Lower lobe of right lung (tissue), 2 donors: ENCODE data around the gene USP21. TPM values are rescaled to one million over a fixed set of nuclear protein-coding genes. Genes with fewer than 3 reads are reported as not detected.

Experiments used
- ATAC-seq, 2 donors: fragments of 200-7000 bp; cut with Tn5 transposase; one replicate each; pipeline ENCODE4 v1.9.1; 2020 to 2022; ENCODE audit warnings: mild to moderate bottlenecking in 2 of 2, moderate library complexity in 2 of 2
- DNase-seq: peaks from one replicate; pipeline ENCODE4 v3.0.0-alpha.2; 2020
- H3K27ac ChIP-seq: fragments of 200-600 bp; one replicate; pipeline ENCODE4 v1.8.0; 2022
- H3K27me3 ChIP-seq: fragments of 200-600 bp; one replicate; pipeline ENCODE4 v1.8.0; 2022; ENCODE audit warnings: low read depth
- H3K36me3 ChIP-seq: fragments of 200-600 bp; one replicate; pipeline ENCODE4 v1.8.0; 2022; ENCODE audit warnings: mild to moderate bottlenecking
- H3K4me1 ChIP-seq: fragments of 200-600 bp; one replicate; pipeline ENCODE4 v1.8.0; 2022
- H3K4me3 ChIP-seq: fragments of 200-600 bp; one replicate; pipeline ENCODE4 v1.8.0; 2022; ENCODE audit warnings: mild to moderate bottlenecking
- H3K9me3 ChIP-seq: fragments of 200-600 bp; one replicate; pipeline ENCODE4 v1.8.0; 2022
- intact Hi-C: fragments of 100-400 bp; cut with DNase I; formaldehyde crosslinking; loops from one replicate; pipeline ENCODE4 v1.11.0; 2022
- total RNA-seq: library from RNA; stranded (reverse); fragmentation: NEBNext Ultra II Directional; extraction: Animal tissue kit (Norgen Biotek cat#: 25700); gene quantifications from one replicate; pipeline ENCODE4 v1.2.1, GENCODE V29; 2021
- TF ChIP-seq, protein P1 (sequence below): fragments of 200-600 bp; IDR thresholded peaks from one replicate; pipeline ENCODE4 v1.8.0; 2022; ENCODE audit warnings: antibody characterized with exemption, mild to moderate bottlenecking
- donor health status: DM: no; HTN: yes; CAD: no; lungs with severe emphysema.

Gene USP21
- total RNA-seq, 1 donor from 2014 or later: 32.2 TPM

DNA sequence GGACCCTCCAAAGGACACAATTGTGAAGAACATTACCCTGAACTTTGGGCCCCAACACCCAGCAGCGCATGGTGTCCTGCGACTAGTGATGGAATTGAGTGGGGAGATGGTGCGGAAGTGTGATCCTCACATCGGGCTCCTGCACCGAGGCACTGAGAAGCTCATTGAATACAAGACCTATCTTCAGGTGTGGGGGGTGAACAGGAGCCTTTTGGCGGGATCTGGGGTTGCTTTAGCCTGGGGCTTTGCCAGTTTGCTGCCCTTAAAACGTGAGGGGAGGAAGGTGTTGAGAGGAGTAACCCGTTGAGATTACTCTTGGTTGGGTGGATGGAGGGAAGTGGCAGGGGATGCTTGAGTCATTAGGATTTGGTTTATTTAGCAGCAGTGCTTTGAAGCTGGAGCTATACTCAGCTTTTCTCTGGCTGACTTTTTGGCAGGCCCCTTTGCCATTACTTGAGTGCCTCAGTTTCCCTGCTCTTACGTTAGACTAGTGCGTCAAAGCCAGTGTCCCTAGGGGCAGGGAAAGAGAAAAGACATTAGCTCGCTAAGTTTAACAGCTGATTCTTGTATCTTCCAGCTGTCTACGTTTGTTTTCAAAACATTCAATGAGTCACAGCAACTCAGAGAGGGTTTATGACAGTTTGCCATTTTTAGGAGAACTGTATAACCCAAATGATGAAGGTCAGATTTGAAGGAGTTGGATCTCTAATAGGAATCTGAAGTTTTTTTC is 47.3 kb downstream of the USP21 start:
- TF ChIP-seq, protein P1, sequence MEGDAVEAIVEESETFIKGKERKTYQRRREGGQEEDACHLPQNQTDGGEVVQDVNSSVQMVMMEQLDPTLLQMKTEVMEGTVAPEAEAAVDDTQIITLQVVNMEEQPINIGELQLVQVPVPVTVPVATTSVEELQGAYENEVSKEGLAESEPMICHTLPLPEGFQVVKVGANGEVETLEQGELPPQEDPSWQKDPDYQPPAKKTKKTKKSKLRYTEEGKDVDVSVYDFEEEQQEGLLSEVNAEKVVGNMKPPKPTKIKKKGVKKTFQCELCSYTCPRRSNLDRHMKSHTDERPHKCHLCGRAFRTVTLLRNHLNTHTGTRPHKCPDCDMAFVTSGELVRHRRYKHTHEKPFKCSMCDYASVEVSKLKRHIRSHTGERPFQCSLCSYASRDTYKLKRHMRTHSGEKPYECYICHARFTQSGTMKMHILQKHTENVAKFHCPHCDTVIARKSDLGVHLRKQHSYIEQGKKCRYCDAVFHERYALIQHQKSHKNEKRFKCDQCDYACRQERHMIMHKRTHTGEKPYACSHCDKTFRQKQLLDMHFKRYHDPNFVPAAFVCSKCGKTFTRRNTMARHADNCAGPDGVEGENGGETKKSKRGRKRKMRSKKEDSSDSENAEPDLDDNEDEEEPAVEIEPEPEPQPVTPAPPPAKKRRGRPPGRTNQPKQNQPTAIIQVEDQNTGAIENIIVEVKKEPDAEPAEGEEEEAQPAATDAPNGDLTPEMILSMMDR: no peak
- Histone ChIP-seq H3K4me3 (no peak overlapping the region), H3K36me3 (peaks cover 80% of the 10 kb centered on the region), H3K27me3 (no peaks in the 10 kb centered on the region), H3K4me1 (peaks cover 73% of the 10 kb centered on the region), H3K27ac (peak overlapping the region; percentile 63), H3K9me3 (no peaks in the 10 kb centered on the region)
- intact Hi-C loops: no loop called here
- DNase-seq (no peak), ATAC-seq (no peak)

DNA sequence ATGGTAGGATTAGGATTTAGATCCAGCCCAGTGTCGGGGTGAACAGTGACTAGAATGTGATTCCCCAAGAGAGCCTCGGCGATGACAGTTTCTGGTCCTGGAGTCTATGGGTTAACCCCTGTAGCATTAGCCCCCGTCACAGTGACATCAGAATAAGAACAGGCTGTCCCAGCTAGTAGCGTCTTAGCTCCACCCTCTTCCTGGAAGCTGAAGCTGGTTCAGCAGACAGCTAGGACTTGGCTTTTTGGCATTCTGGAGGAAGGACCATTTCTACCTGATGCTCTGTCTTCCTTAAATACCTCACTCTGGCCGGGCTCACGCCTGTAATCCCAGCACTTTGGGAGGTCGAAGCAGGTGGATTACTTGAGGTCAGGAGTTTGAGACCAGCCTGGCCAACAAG is 47.9 kb downstream of the USP21 start:
- peak overlapping the region; percentile 63 for H3K27ac ChIP-seq
- ATAC-seq: peak; percentile 34 to 59
- DNase-seq: no peak
- peaks cover 68% of the 10 kb centered on the region for H3K4me1 ChIP-seq
- intact Hi-C loops: no loop called here
- TF ChIP-seq, protein P1: no peak
- peaks cover 86% of the 10 kb centered on the region for H3K36me3 ChIP-seq
- no peaks in the 10 kb centered on the region for H3K27me3 ChIP-seq
- no peaks in the 10 kb centered on the region for H3K9me3 ChIP-seq
- no peak overlapping the region for H3K4me3 ChIP-seq

DNA sequence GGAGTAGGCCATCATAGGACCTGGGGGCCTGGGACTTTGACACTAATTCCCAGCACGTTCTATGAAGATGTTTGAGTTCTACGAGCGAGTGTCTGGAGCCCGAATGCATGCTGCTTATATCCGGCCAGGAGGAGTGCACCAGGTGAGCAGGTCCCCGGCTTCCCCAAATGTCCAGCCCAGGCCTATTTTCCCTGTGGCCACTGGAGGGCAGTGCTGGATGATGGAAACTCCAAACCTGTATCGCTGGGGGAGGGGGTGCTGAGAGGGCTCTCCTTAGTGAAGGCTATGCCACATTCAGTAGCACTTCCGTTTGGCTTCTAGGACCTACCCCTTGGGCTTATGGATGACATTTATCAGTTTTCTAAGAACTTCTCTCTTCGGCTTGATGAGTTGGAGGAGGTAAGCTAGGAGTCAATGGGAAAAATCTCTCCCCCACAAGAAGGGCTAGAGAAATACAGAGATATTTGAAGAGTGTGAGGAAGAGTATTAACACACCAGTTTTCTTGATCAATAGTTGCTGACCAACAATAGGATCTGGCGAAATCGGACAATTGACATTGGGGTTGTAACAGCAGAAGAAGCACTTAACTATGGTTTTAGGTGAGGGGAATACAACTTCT is 50.6 kb downstream of the USP21 start:
- Histone ChIP-seq H3K4me3 (no peak overlapping the region), H3K4me1 (peaks cover 46% of the 10 kb centered on the region), H3K9me3 (no peaks in the 10 kb centered on the region), H3K27ac (peak overlapping the region; percentile 14), H3K36me3 (peaks cover 97% of the 10 kb centered on the region), H3K27me3 (no peaks in the 10 kb centered on the region)
- intact Hi-C loops: no loop called here
- ATAC-seq (peak; percentile 90 to 91), DNase-seq (peak; percentile 88)
- TF ChIP-seq, protein P1: peak; percentile 93

DNA sequence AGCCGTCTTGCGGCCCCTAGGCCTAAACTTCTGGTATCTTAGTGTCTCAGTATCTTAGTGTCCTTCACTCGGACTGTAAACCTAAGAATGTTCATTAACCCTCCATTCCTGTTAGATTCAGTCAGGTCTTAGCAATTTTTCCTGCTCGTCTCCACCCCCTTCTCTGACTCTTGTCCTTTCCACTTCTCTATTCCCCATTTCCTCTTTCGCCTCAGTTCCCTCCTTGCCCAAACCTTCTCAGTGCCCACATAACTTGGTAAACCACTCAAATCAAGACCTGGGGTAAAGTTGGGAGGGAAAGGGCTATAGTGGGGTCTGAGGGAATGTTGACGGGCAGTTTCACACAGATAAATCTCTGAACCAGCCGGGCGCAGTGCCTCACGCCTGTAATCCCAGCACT is 55.1 kb downstream of the USP21 start:
- Histone ChIP-seq H3K4me1 (peaks cover 10% of the 10 kb centered on the region), H3K9me3 (no peaks in the 10 kb centered on the region), H3K4me3 (peak overlapping the region; percentile 52), H3K36me3 (peaks cover 55% of the 10 kb centered on the region), H3K27ac (peak overlapping the region; percentile 78), H3K27me3 (no peaks in the 10 kb centered on the region)
- DNase-seq: no peak
- peak; percentile 27 to 36 for ATAC-seq
- intact Hi-C loops: no loop called here
- TF ChIP-seq, protein P1: no peak

DNA sequence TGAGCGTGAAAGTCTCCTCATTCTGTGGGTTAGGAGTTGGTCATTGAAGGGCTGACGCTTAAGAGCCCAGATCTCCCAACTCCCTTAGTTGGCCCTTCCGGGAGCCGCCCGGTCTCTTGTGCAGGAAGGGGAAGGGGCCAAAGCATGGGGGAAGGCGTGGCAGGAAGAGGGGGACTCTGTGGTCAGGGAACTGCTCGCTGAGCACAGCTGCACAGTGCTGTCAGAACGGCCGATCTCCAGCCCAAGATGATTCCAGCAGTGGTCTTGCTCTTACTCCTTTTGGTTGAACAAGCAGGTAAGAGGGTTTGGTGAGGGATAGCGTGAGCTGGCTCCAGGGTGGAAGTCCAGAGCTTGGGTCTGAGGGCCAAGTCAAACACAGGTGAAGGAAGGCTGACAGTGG is 55.8 kb downstream of the USP21 start, which contains the start of gene FCER1G:
TSS of gene FCER1G (plus strand) at position 220 of the 400 bp plus-strand sequence. CDS start at position 247, 27 bp downstream.
- H3K36me3 ChIP-seq: peaks cover 48% of the 10 kb centered on the region
- H3K4me1 ChIP-seq: peaks cover 4% of the 10 kb centered on the region
- intact Hi-C loops: no loop called here
- H3K27me3 ChIP-seq: no peaks in the 10 kb centered on the region
- peak; percentile 85 for DNase-seq
- H3K27ac ChIP-seq: peak within 1 kb of the TSS; percentile 78
- TF ChIP-seq, protein P1: no peak
- ATAC-seq: peak; percentile 68 to 80
- peak within 1 kb of the TSS; percentile 52 for H3K4me3 ChIP-seq
- H3K9me3 ChIP-seq: no peaks in the 10 kb centered on the region

Other genes starting within 250 kb of the USP21 start
- 30.7 TPM for gene ITLN2, start 204.7 kb upstream of the USP21 start, total RNA-seq
- gene F11R, start 138.3 kb upstream of the USP21 start, total RNA-seq: 162 TPM
- gene TSTD1, start 120.5 kb upstream of the USP21 start, total RNA-seq: 63.2 TPM
- gene USF1, start 113.5 kb upstream of the USP21 start, total RNA-seq: 81.8 TPM
- gene ARHGAP30, start 89.6 kb upstream of the USP21 start, total RNA-seq: 63.7 TPM
- gene NECTIN4, start 69.9 kb upstream of the USP21 start, total RNA-seq: 6.2 TPM
- 7.2 TPM for gene KLHDC9, start 61.1 kb upstream of the USP21 start, total RNA-seq
- gene PFDN2, start 41.5 kb upstream of the USP21 start, total RNA-seq: 46.2 TPM
- gene NIT1, start 41.4 kb upstream of the USP21 start, total RNA-seq: 43.6 TPM
- 38.3 TPM for gene DEDD, start 26.8 kb upstream of the USP21 start, total RNA-seq
- gene UFC1, start 5.5 kb upstream of the USP21 start, total RNA-seq: 92.2 TPM
- 24.1 TPM for gene PPOX, start 6.9 kb downstream of the USP21 start, total RNA-seq
- 29.6 TPM for gene B4GALT3, start 18.0 kb downstream of the USP21 start, total RNA-seq
- gene ADAMTS4, start 39.6 kb downstream of the USP21 start, total RNA-seq: 1.4 TPM
- gene NDUFS2, start 42.9 kb downstream of the USP21 start, total RNA-seq: 66.3 TPM
- gene FCER1G, start 55.8 kb downstream of the USP21 start, total RNA-seq: 283 TPM
- gene APOA2, start 64.1 kb downstream of the USP21 start, total RNA-seq: not detected
- 11.6 TPM for gene TOMM40L, start 66.6 kb downstream of the USP21 start, total RNA-seq
- not detected for gene NR1I3, start 78.7 kb downstream of the USP21 start, total RNA-seq
- 8.9 TPM for gene PCP4L1, start 99.2 kb downstream of the USP21 start, total RNA-seq
- 4.0 TPM for gene MPZ, start 150.5 kb downstream of the USP21 start, total RNA-seq
- gene SDHC, start 154.9 kb downstream of the USP21 start, total RNA-seq: 167 TPM
- gene CFAP126, start 208.4 kb downstream of the USP21 start, total RNA-seq: 8.0 TPM